Measurements from ENCODE around the gene STN1. TPM values are rescaled to one million over a fixed set of nuclear protein-coding genes. Genes with fewer than 3 reads are reported as not detected.
A peak's percentile ranks its signal among the peaks of the same experiment; 100 is the strongest.

Gene STN1
- total RNA-seq, 1 experiment from 2014 or later, result 28.9 TPM

DNA sequence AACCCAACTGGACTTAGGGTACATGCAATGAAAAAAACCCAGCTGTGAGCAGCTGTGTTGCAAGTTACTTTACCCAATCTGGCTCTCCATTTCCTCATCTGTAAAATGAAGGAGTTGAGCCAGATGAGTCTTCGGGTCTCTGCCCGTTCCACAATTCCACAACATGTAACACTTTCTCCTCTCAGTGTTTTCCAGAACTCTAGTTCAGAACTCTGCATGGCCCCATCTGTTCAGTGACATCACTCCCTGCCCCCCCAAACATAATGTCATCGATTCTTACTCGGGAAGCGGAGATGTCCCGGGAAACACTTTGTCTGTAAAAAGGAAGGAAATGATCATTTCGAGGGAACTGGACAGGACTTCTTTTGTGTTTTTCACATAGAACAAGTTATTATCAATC, 65.1 kb downstream of the STN1 start:
- in situ Hi-C loops (cut with HindIII; ENCODE audit: low pct_unique_long_range_greater_than_20kb, low sequenced_read_pairs), result no loop called here
- ChIA-PET POLR2A (interaction anchor here (0.9 to 1.0 kb wide), 2 partner anchors 10 to 159 kb away, joined by 3 to 6 read pairs; no protein-coding TSS in a partner anchor), CTCF (no interaction called here)
- Histone ChIP-seq H3K36me3 (ENCODE audit: control insufficient read depth, insufficient read depth, low read length) (no peaks in the 10 kb centered on the region), H3K4me3 (ENCODE audit: low read depth in 2 of 2, low read length in 2 of 2) (no peak overlapping the region), H3K4me1 (ENCODE audit: control insufficient read depth, insufficient read depth, low read length) (peaks cover 43% of the 10 kb centered on the region), H3K9me3 (ENCODE audit: control insufficient read depth, insufficient read depth, low read depth, low read length) (no peaks in the 10 kb centered on the region), H3K27ac (ENCODE audit: low read length) (no peak overlapping the region), H3K27me3 (ENCODE audit: control insufficient read depth, insufficient read depth, low read length) (no peaks in the 10 kb centered on the region)
- intact Hi-C loops (cut with micrococcal nuclease; ENCODE audit: unreplicated experiment), result loop anchor here (10.0 kb wide), 1 partner anchor 88 kb away; no protein-coding TSS in a partner anchor
- DNase-seq (ENCODE audit: low read depth, low spot score) (no peak), ATAC-seq (no peak)
- TF ChIP-seq POLR2AphosphoS5 (IDR thresholded peaks at IDR 0.05; ENCODE audit: low read depth, low read length) (no peak), SIN3A (IDR thresholded peaks at IDR 0.05; ENCODE audit: borderline replicate concordance, insufficient read depth, low read depth, low read length) (no peak), TCF7L2 (IDR thresholded peaks at IDR 0.05; ENCODE audit: low read depth, low read length) (no peak)
- TF ChIP-seq, protein P1, sequence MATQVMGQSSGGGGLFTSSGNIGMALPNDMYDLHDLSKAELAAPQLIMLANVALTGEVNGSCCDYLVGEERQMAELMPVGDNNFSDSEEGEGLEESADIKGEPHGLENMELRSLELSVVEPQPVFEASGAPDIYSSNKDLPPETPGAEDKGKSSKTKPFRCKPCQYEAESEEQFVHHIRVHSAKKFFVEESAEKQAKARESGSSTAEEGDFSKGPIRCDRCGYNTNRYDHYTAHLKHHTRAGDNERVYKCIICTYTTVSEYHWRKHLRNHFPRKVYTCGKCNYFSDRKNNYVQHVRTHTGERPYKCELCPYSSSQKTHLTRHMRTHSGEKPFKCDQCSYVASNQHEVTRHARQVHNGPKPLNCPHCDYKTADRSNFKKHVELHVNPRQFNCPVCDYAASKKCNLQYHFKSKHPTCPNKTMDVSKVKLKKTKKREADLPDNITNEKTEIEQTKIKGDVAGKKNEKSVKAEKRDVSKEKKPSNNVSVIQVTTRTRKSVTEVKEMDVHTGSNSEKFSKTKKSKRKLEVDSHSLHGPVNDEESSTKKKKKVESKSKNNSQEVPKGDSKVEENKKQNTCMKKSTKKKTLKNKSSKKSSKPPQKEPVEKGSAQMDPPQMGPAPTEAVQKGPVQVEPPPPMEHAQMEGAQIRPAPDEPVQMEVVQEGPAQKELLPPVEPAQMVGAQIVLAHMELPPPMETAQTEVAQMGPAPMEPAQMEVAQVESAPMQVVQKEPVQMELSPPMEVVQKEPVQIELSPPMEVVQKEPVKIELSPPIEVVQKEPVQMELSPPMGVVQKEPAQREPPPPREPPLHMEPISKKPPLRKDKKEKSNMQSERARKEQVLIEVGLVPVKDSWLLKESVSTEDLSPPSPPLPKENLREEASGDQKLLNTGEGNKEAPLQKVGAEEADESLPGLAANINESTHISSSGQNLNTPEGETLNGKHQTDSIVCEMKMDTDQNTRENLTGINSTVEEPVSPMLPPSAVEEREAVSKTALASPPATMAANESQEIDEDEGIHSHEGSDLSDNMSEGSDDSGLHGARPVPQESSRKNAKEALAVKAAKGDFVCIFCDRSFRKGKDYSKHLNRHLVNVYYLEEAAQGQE (IDR thresholded peaks at IDR 0.05; ENCODE audit: insufficient read depth in 1 of 2, low read depth in 2 of 2, low read length in 1 of 2), result no peak
- TF ChIP-seq, protein P2, sequence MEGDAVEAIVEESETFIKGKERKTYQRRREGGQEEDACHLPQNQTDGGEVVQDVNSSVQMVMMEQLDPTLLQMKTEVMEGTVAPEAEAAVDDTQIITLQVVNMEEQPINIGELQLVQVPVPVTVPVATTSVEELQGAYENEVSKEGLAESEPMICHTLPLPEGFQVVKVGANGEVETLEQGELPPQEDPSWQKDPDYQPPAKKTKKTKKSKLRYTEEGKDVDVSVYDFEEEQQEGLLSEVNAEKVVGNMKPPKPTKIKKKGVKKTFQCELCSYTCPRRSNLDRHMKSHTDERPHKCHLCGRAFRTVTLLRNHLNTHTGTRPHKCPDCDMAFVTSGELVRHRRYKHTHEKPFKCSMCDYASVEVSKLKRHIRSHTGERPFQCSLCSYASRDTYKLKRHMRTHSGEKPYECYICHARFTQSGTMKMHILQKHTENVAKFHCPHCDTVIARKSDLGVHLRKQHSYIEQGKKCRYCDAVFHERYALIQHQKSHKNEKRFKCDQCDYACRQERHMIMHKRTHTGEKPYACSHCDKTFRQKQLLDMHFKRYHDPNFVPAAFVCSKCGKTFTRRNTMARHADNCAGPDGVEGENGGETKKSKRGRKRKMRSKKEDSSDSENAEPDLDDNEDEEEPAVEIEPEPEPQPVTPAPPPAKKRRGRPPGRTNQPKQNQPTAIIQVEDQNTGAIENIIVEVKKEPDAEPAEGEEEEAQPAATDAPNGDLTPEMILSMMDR (IDR thresholded peaks at IDR 0.05), result no peak
- no TSS peak for BruUV-seq (replicated peaks)

DNA sequence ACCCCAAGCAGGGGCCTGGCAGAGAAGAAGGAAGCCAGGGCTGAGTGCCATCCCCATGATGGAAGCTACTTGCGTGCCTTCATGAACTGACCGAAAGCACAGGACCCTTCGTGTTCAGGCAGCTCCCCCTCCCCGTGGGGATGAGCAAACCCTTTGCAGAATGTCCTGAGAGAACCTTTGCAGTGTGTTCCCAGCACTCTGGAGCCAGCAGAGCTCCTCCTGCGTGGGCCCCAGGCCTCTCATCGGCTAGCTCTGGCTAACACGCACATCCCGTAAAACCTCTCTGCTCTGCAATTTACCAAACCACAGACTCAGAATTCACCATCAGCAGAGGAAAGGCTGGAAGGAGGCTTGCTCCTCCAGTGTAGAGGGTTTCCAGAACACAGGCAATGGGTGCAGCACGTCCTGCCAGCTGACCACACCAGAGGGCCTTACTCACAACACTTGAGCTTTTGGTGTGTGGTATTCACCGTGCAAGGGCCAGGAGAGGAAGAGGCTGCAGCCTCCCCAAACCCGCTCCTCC, 65.7 kb downstream of the STN1 start:
- TF ChIP-seq, protein P1 (IDR thresholded peaks at IDR 0.05; ENCODE audit: insufficient read depth in 1 of 2, low read depth in 2 of 2, low read length in 1 of 2), result no peak
- TF ChIP-seq TCF7L2 (IDR thresholded peaks at IDR 0.05; ENCODE audit: low read depth, low read length), result no peak
- no peak for TF ChIP-seq POLR2AphosphoS5 (IDR thresholded peaks at IDR 0.05; ENCODE audit: low read depth, low read length)
- no peak for TF ChIP-seq SIN3A (IDR thresholded peaks at IDR 0.05; ENCODE audit: borderline replicate concordance, insufficient read depth, low read depth, low read length)
- TF ChIP-seq, protein P2 (IDR thresholded peaks at IDR 0.05), result no peak

More for the DNA sequence above, 65.7 kb downstream of the STN1 start:
- H3K27ac ChIP-seq (ENCODE audit: low read length), result no peak overlapping the region; the same call in 1 of the 2 replicates
- in situ Hi-C loops (cut with HindIII; ENCODE audit: low pct_unique_long_range_greater_than_20kb, low sequenced_read_pairs), result no loop called here
- no peaks in the 10 kb centered on the region for H3K9me3 ChIP-seq (ENCODE audit: control insufficient read depth, insufficient read depth, low read depth, low read length)
- no TSS peak for BruUV-seq (replicated peaks)
- no peak overlapping the region for H3K4me3 ChIP-seq (ENCODE audit: low read depth in 2 of 2, low read length in 2 of 2)
- intact Hi-C loops (cut with micrococcal nuclease; ENCODE audit: unreplicated experiment), result loop anchor here (10.0 kb wide), 1 partner anchor 87 kb away; no protein-coding TSS in a partner anchor
- H3K4me1 ChIP-seq (ENCODE audit: control insufficient read depth, insufficient read depth, low read length), result peaks cover 43% of the 10 kb centered on the region
- POLR2A ChIA-PET, result no interaction called here
- ATAC-seq (peak; percentile 6), DNase-seq (ENCODE audit: low read depth, low spot score) (no peak)
- no peaks in the 10 kb centered on the region for H3K36me3 ChIP-seq (ENCODE audit: control insufficient read depth, insufficient read depth, low read length)
- CTCF ChIA-PET, result interaction anchor here (1.0 kb wide), 1 partner anchor 140 kb away, joined by 4 read pairs; no protein-coding TSS in a partner anchor
- no peaks in the 10 kb centered on the region for H3K27me3 ChIP-seq (ENCODE audit: control insufficient read depth, insufficient read depth, low read length)
